HFFc6 (cell line): Measurements from ENCODE around the gene CAP2. TPM values are rescaled to one million over a fixed set of nuclear protein-coding genes. Genes with fewer than 3 reads are reported as not detected.
"Not testable (repeated sequence)": the region's sequence is repeated elsewhere in the genome, so short reads cannot be mapped to it uniquely, and the experiment has no call there.

ENCODE experiments used
- DNase-seq: peaks from one replicate; pipeline ENCODE4 v3.0.0-alpha.2; 2018
- H3K27ac Mint-ChIP-seq: 2 replicates; pipeline ENCODE4 v1.8.0; 2020; ENCODE audit warnings: mild to moderate bottlenecking, mixed read lengths
- H3K27me3 Mint-ChIP-seq: 2 replicates; pipeline ENCODE4 v1.8.0; 2021; ENCODE audit warnings: mild to moderate bottlenecking, moderate library complexity, mixed read lengths; ENCODE audit not compliant: insufficient read depth
- H3K36me3 Mint-ChIP-seq: 2 replicates; pipeline ENCODE4 v1.8.0; 2021; ENCODE audit warnings: low read depth, mixed read lengths
- H3K4me1 Mint-ChIP-seq: 2 replicates; pipeline ENCODE4 v1.8.0; 2020; ENCODE audit warnings: low read depth, mixed read lengths
- H3K4me3 Mint-ChIP-seq: 2 replicates; pipeline ENCODE4 v1.8.0; 2020; ENCODE audit warnings: mild to moderate bottlenecking, moderate library complexity, mixed read lengths
- H3K9me3 Mint-ChIP-seq: 2 replicates; pipeline ENCODE4 v1.8.0; 2020; ENCODE audit warnings: mild to moderate bottlenecking, mixed read lengths
- CTCF ChIP-seq: fragments of 200-600 bp; sonication (generic); IDR thresholded peaks from 2 replicates; pipeline ENCODE4 v1.5.0; 2021; ENCODE audit warnings: antibody characterized with exemption, mild to moderate bottlenecking
- total RNA-seq, 6 experiments: library from RNA; stranded (reverse); fragmentation: NEBNext Ultra II Directional; extraction: Animal tissue kit (Norgen Biotek cat#: 25700); gene quantifications; 2 replicates in 1 of 6; 3 replicates in 5 of 6; pipeline ENCODE4 v1.2.3, GENCODE V29; 2021

The CAP2 gene
- total RNA-seq, 6 experiments from 2014 or later, result 65.1 to 82.3 (median 67.9) TPM

GRCh38 chr6:17439243-17439993 lies 46.0 kb downstream of the CAP2 start:
- Mint-ChIP-seq H3K4me1 (peaks cover 24% of the 10 kb centered on the region; the same call in 1 of the 2 replicates), H3K27me3 (peaks cover 2% of the 10 kb centered on the region; the same call in 1 of the 2 replicates), H3K27ac (no peak overlapping the region; the same call in 1 of the 2 replicates), H3K9me3 (no peaks in the 10 kb centered on the region), H3K4me3 (no peak overlapping the region), H3K36me3 (peaks cover 37% of the 10 kb centered on the region)
- no peak for TF ChIP-seq CTCF
- DNase-seq, result no peak

- Mint-ChIP-seq H3K4me1 (peaks cover 24% of the 10 kb centered on the region; the same call in 1 of the 2 replicates), H3K36me3 (peaks cover 31% of the 10 kb centered on the region)
- H3K9me3 Mint-ChIP-seq, H3K27ac Mint-ChIP-seq, H3K4me3 Mint-ChIP-seq, DNase-seq, H3K27me3 Mint-ChIP-seq: not testable (repeated sequence)
Observed at GRCh38 chr6:17440811-17441210, 47.4 kb downstream of the CAP2 start.

GRCh38 chr6:17442196-17442595 lies 48.8 kb downstream of the CAP2 start:
- peaks cover 2% of the 10 kb centered on the region; the same call in 1 of the 2 replicates for H3K27me3 Mint-ChIP-seq
- TF ChIP-seq CTCF, result no peak
- H3K4me3 Mint-ChIP-seq, result no peak overlapping the region
- peaks cover 30% of the 10 kb centered on the region for H3K4me1 Mint-ChIP-seq
- DNase-seq, result no peak
- no peaks in the 10 kb centered on the region for H3K9me3 Mint-ChIP-seq
- H3K36me3 Mint-ChIP-seq, result peaks cover 23% of the 10 kb centered on the region
- H3K27ac Mint-ChIP-seq, result no peak overlapping the region

GRCh38 chr6:17446713-17447112 lies 53.3 kb downstream of the CAP2 start:
- no peaks in the 10 kb centered on the region for H3K9me3 Mint-ChIP-seq
- peaks cover 10% of the 10 kb centered on the region for H3K36me3 Mint-ChIP-seq
- H3K4me1 Mint-ChIP-seq, result peaks cover 38% of the 10 kb centered on the region
- no peak for DNase-seq
- no peak for TF ChIP-seq CTCF
- no peaks in the 10 kb centered on the region for H3K27me3 Mint-ChIP-seq
- H3K27ac Mint-ChIP-seq, result no peak overlapping the region
- no peak overlapping the region for H3K4me3 Mint-ChIP-seq

- H3K4me1 Mint-ChIP-seq, result peaks cover 51% of the 10 kb centered on the region
- no peak overlapping the region for H3K4me3 Mint-ChIP-seq
- 0 out of 2 replicates have a peak overlapping the region, but pooled peaks have one; percentile 16 for H3K27ac Mint-ChIP-seq
- no peaks in the 10 kb centered on the region for H3K9me3 Mint-ChIP-seq
- no peak for TF ChIP-seq CTCF
- H3K27me3 Mint-ChIP-seq, result no peaks in the 10 kb centered on the region; the same call in 1 of the 2 replicates
- peaks cover 21% of the 10 kb centered on the region for H3K36me3 Mint-ChIP-seq
- DNase-seq, result peak; percentile 37
Observed at GRCh38 chr6:17448165-17448564, 54.8 kb downstream of the CAP2 start.

GRCh38 chr6:17450397-17450796 lies 57.0 kb downstream of the CAP2 start:
- Mint-ChIP-seq H3K4me3 (no peak overlapping the region), H3K27me3 (no peaks in the 10 kb centered on the region; the same call in 1 of the 2 replicates), H3K27ac (peak overlapping the region; percentile 68), H3K4me1 (peaks cover 73% of the 10 kb centered on the region), H3K36me3 (peaks cover 21% of the 10 kb centered on the region), H3K9me3 (no peaks in the 10 kb centered on the region)
- TF ChIP-seq CTCF, result no peak
- DNase-seq, result no peak
